ENCODE results near the gene LHX6. TPM values are rescaled to one million over a fixed set of nuclear protein-coding genes. Genes with fewer than 3 reads are reported as not detected.

LHX6 gene
- polyA plus RNA-seq, 1 experiment, result not detected

- TF ChIP-seq CTCF (IDR thresholded peaks at IDR 0.05; ENCODE audit: low read depth, low read length), result no peak
- H3K9me3 ChIP-seq (ENCODE audit: control insufficient read depth, insufficient read depth, low read length), result peaks cover under 1% of the 10 kb centered on the region
- H3K4me3 ChIP-seq (ENCODE audit: low read depth, low read length), result no peak overlapping the region
- CTCF ChIA-PET, result interaction anchor here (0.7 kb wide), 1 partner anchor 1602 kb away, joined by 6 read pairs; no protein-coding TSS in a partner anchor
- POLR2A ChIA-PET, result no interaction called here
- H3K27me3 ChIP-seq (ENCODE audit: control insufficient read depth, insufficient read depth, low read length), result peaks cover 99% of the 10 kb centered on the region
- DNase-seq (ENCODE audit: low read depth, low spot score), result no peak
- H3K27ac ChIP-seq (ENCODE audit: low read depth, low read length), result no peak overlapping the region
Observed at GRCh38 chr9:122220673-122221182, 8.0 kb downstream of the LHX6 start.

GRCh38 chr9:122219856-122220672 is 8.7 kb downstream of the LHX6 start:
- Histone ChIP-seq H3K4me3 (ENCODE audit: low read depth, low read length) (no peak overlapping the region), H3K27ac (ENCODE audit: low read depth, low read length) (no peak overlapping the region), H3K9me3 (ENCODE audit: control insufficient read depth, insufficient read depth, low read length) (no peaks in the 10 kb centered on the region; the same call in none of the 2 replicates), H3K27me3 (ENCODE audit: control insufficient read depth, insufficient read depth, low read length) (peaks cover 99% of the 10 kb centered on the region)
- ChIA-PET POLR2A (no interaction called here), CTCF (no interaction called here)
- no peak for DNase-seq (ENCODE audit: low read depth, low spot score)
- no peak for TF ChIP-seq CTCF (IDR thresholded peaks at IDR 0.05; ENCODE audit: low read depth, low read length)

- no peak for DNase-seq (ENCODE audit: low read depth, low spot score)
- ChIA-PET POLR2A (no interaction called here), CTCF (no interaction called here)
- peaks cover 95% of the 10 kb centered on the region for H3K27me3 ChIP-seq (ENCODE audit: control insufficient read depth, insufficient read depth, low read length)
- no peak overlapping the region for H3K4me3 ChIP-seq (ENCODE audit: low read depth, low read length)
- TF ChIP-seq CTCF (IDR thresholded peaks at IDR 0.05; ENCODE audit: low read depth, low read length), result no peak
- H3K27ac ChIP-seq (ENCODE audit: low read depth, low read length), result no peak overlapping the region
- no peaks in the 10 kb centered on the region; the same call in none of the 2 replicates for H3K9me3 ChIP-seq (ENCODE audit: control insufficient read depth, insufficient read depth, low read length)
Observed at GRCh38 chr9:122218935-122219855, 9.6 kb downstream of the LHX6 start.

- Histone ChIP-seq H3K4me3 (ENCODE audit: low read depth, low read length) (no peak overlapping the region), H3K27me3 (ENCODE audit: control insufficient read depth, insufficient read depth, low read length) (peaks cover 93% of the 10 kb centered on the region), H3K27ac (ENCODE audit: low read depth, low read length) (no peak overlapping the region), H3K9me3 (ENCODE audit: control insufficient read depth, insufficient read depth, low read length) (no peaks in the 10 kb centered on the region; the same call in none of the 2 replicates)
- no peak for DNase-seq (ENCODE audit: low read depth, low spot score)
- CTCF ChIA-PET, result no interaction called here
- POLR2A ChIA-PET, result no interaction called here
- no peak for TF ChIP-seq CTCF (IDR thresholded peaks at IDR 0.05; ENCODE audit: low read depth, low read length)
Observed at GRCh38 chr9:122218071-122218934, 10.5 kb downstream of the LHX6 start.
